ENCODE data around the gene ZNF581.

ZNF581 gene

GRCh38 chr19:55635334-55635717 lies 8.1 kb upstream of the ZNF581 start:
- DNase-seq: no peak

DNA sequence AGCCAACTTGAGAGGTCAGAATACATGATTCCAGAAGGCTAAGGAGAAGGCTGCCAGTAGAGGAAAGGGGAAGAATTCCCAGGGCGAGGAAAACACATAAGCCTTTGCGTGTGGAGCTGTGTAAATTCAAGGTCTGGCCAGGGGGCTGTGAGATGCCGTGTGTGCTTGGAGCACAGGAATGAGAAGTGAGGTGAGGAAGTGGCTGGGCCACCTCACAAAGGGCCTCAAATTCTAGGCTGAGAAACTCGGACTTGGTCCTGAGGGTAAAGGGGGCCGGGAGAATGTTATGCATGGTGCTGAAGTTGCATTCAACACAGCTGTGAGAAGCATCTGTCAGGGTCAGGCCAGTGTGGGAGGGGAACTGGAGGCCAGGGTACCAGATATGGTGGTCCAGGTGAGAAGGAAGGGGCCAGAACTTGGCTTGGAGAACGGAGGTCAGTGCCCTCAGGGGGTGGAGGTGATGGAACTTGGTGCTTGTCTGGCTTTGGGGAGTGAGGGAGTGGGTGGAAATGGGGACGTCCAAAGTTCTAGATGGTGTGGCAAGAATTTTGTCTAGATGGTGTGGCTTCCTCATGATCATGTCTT lies 7.5 kb upstream of the ZNF581 start:
- no peak for DNase-seq

GRCh38 chr19:55636723-55637122 lies 6.7 kb upstream of the ZNF581 start:
- no peak for DNase-seq

- DNase-seq: no peak
Observed at GRCh38 chr19:55637534-55637933, 5.9 kb upstream of the ZNF581 start.

- peak; percentile 76 for DNase-seq
Observed at GRCh38 chr19:55638864-55639359, 4.5 kb upstream of the ZNF581 start.

GRCh38 chr19:55640043-55640576 lies 3.3 kb upstream of the ZNF581 start:
- peak; percentile 82 for DNase-seq

GRCh38 chr19:55640577-55641425 lies 2.6 kb upstream of the ZNF581 start, which contains the start of gene ZNF580:
ZNF580 (plus strand) TSS chr19:55641002; CDS start chr19:55642509, 1,507 bp downstream.
- peak; percentile 76 for DNase-seq

- DNase-seq: no peak
Observed at GRCh38 chr19:55641426-55642152, 1.9 kb upstream of the ZNF581 start.

- peak; percentile 49 for DNase-seq
Observed at GRCh38 chr19:55642153-55643002, 1.1 kb upstream of the ZNF581 start.

DNA sequence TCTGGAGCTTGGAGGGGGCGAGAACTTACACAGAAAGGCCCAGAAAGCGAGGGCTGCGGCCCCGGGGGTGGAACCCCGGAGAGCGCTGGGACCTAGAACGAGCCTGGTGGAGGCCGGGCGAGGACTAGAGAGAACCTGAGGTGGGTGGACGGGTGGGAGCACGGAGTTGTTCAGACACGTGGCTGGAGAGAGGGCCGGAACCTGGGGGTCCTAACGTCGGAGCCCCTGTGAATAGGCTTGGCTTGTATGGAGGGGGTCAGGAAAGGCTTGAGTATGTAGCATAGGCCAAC lies 383 bp downstream of the ZNF581 start:
- DNase-seq: no peak

DNA sequence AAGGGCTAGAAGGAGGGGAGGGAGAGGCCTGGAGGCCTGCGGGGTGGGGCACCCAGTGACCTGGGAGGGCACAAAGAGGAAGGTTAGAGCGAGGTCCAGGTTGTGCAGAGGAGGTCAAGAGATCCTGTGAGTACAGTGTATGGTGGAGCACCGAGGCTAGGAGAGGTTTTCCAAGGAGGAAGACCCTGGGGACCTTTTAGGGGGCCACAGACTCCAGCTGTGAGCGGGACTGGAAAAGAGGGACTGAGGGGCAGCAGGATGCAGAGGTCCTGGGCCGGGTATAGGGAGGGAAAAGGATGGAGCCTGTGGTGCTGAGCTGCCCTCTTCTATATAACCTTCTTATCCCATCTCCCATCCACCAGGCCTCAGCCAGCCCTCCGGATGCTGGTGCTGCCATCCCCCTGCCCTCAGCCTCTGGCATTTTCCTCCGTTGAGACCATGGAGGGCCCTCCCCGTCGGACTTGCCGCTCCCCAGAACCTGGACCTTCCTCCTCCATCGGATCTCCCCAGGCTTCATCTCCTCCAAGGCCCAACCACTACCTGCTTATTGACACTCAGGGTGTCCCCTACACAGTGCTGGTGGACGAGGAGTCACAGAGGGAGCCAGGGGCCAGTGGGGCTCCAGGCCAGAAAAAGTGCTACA lies 863 bp downstream of the ZNF581 start:
- DNase-seq: no peak

DNA sequence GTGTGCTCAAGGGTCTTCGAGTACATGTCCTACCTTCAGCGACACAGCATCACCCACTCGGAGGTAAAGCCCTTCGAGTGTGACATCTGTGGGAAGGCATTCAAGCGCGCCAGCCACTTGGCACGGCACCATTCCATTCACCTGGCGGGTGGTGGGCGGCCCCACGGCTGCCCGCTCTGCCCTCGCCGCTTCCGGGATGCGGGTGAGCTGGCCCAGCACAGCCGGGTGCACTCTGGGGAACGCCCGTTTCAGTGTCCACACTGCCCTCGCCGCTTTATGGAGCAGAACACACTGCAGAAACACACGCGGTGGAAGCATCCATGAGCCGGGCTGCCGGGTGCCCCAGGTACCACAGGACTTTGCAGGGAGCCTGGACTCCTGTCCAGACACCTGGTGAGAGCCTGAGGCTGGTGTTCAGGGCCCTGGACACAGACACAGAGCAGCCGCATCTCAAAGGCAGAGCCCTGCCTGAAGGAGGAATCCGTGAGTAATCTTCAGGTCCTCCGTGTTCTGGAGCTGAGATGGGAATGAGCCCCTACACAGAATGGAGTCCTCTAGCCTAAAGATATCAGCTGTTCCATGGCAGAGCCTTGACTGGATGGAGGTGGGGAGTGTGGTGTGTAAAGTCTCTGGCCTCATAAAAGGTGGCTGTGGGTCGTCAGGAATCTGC lies 1.5 kb downstream of the ZNF581 start:
- DNase-seq: no peak

GRCh38 chr19:55645512-55645881 lies 2.0 kb downstream of the ZNF581 start:
- no peak for DNase-seq

DNA sequence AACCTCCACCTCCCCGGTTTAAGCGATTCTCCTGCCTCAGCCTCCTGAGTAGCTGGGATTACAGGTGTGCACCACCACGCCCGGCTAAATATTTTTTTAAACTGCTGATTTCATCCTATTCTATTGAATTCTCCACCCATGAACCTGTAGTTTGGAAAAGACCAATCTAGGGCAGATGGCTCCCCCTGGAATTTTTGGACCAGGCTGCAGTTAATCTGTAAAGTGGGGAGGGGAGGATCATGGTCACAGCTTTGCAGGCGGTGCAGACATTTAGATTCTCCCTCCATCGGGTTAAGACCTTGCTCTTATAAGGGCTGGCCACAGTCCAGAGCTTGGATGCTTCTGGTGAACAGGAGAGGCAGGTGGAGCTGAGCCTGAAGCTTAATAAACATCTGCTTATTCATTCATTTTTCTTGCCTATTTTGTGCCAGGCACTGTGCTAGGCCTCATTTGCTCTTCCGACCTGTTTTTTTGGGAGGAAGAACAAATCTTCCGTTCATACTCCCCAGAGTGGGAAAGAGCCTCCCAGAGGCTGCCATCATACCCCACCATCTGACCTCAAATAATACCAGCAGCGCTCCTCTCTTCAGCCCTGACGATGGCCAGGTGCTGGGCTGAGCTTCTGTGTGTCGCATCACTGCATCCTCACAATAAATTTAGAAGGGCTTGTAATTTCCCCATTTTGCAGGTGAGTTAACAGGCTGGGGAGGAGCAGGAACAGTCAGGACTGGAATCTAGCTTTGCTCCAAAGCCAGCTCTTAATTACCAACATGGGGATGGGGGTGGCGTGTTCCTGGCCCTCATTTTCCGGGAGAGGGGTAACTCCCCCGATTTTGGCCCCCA lies 3.7 kb downstream of the ZNF581 start:
- no peak for DNase-seq

DNA sequence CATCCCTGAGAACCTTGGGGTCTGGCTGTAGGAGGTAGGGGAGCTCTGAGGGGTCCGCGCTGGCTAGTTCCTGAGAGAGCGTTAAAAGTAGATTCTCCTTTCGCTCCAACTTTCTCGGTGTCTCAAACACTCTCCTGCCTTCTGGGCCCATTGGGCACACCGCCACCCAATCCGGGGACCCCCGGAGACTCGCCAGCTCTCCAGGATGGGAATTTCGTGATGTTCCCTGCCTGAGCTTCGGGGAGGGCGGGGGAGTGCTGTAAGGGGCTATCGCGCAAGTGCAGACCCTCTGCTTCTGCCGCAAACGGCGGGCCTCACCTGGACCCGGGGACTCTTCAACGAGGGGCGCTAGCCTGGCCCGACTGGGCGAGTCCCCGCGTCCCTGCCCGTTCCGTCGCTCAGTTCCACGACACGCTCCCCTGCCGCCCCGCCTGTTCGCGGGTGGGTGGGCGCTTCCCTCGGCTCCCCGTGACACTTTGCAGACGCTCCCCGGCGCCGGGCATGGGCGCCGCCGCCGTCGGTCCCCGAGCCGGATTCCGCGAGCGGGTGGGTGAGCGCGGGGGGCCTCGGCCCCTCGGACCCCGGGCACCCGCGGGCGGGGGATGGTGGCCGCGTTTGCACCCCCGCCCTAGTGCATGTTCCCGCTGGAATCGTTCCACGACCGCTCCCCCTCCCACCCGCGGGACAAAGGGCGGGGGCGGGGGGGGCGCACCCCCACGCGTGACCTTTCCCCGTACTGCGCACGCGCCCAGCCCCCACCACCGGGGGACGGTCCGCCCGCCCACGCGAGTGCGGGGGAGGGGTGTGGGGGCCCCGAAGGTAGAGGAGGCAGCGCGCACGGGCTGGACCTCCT lies 4.5 kb downstream of the ZNF581 start, which contains the start of gene CCDC106:
TSS of gene CCDC106 (plus strand) at position 481 of the 853 bp plus-strand sequence. CDS start 835 bp downstream, outside the sequence.
- no peak for DNase-seq

- DNase-seq: no peak
Observed at GRCh38 chr19:55648585-55649267, 5.3 kb downstream of the ZNF581 start.

DNA sequence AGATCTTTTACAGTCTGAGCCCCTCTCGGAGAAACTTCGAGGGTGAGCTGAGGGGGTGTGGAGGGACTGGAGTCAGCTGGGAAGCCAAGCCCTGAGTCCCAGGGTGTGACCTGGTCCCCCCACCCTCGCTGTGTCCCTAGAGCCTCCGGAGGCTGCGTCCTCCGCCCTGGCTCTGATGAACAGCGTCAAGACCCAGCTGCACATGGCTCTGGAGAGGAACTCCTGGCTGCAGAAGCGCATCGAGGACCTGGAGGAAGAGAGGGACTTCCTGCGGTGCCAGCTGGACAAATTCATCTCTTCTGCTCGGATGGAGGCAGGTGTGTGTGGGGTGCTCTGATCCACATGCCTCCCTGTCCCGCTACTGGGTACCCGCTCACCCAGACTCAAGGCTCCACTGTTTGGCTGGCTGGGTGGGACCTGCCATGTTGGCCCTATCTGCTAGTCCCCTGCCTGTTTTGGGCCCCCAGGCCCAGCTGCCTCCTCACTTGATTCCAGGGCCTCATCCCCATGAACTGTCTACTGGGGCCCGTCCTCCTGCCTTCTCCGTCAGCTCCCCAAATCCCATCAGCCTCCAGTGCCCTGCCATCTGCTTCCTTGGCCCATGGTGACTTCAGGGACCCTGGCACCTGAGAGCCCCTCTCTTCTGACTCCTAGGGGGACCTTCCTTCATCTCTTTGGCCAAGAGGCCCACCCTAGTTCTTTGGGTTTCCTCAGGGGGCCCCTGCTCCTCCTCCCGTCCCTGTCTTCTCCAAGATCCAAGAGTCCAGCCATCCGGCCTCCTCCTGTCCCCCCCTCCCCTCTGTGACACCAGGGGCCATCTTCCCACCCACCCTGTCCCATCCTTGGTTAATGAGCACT lies 6.0 kb downstream of the ZNF581 start:
- DNase-seq: no peak

GRCh38 chr19:55650126-55650557 lies 6.7 kb downstream of the ZNF581 start:
- DNase-seq: no peak
